Subcutaneous abdominal adipose tissue (tissue), 5 donors: ENCODE measurements around the gene VAPB.

ENCODE experiments used
- H3K27ac ChIP-seq: one replicate; pipeline ENCODE4 v1.7.0; 2013; ENCODE audit warnings: low read depth, mild to moderate bottlenecking, inconsistent platforms, low read length, moderate library complexity
- H3K27me3 ChIP-seq, 5 donors: one replicate each; pipeline ENCODE4 v1.7.0; 2013; ENCODE audit warnings: low read length in 5 of 5, inconsistent platforms in 1 of 5; ENCODE audit not compliant: control insufficient read depth in 5 of 5, insufficient read depth in 4 of 5
- H3K36me3 ChIP-seq, 5 donors: one replicate each; pipeline ENCODE4 v1.7.0; 2013; ENCODE audit warnings: low read length in 5 of 5; ENCODE audit not compliant: control insufficient read depth in 5 of 5, insufficient read depth in 5 of 5
- H3K4me1 ChIP-seq, 5 donors: one replicate each; pipeline ENCODE4 v1.7.0; 2013; ENCODE audit warnings: low read length in 5 of 5, mild to moderate bottlenecking in 3 of 5, moderate library complexity in 1 of 5; ENCODE audit not compliant: control insufficient read depth in 5 of 5, insufficient read depth in 5 of 5
- H3K4me3 ChIP-seq, 5 donors: one replicate each; pipeline ENCODE4 v1.7.0; 2013; ENCODE audit warnings: low read length in 5 of 5, low read depth in 1 of 5
- H3K9ac ChIP-seq, 5 donors: one replicate each; pipeline ENCODE4 v1.7.0; 2013; ENCODE audit warnings: low read length in 5 of 5, mild to moderate bottlenecking in 4 of 5, moderate library complexity in 3 of 5
- H3K9me3 ChIP-seq, 5 donors: one replicate each; pipeline ENCODE4 v1.7.0; 2013; ENCODE audit warnings: low read length in 5 of 5; ENCODE audit not compliant: control insufficient read depth in 5 of 5
- donor health status: healthy.
- donor health status: healthy.
- donor health status: healthy.
- donor health status: healthy.
- donor health status: healthy.

Gene VAPB, protein sequence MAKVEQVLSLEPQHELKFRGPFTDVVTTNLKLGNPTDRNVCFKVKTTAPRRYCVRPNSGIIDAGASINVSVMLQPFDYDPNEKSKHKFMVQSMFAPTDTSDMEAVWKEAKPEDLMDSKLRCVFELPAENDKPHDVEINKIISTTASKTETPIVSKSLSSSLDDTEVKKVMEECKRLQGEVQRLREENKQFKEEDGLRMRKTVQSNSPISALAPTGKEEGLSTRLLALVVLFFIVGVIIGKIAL

DNA sequence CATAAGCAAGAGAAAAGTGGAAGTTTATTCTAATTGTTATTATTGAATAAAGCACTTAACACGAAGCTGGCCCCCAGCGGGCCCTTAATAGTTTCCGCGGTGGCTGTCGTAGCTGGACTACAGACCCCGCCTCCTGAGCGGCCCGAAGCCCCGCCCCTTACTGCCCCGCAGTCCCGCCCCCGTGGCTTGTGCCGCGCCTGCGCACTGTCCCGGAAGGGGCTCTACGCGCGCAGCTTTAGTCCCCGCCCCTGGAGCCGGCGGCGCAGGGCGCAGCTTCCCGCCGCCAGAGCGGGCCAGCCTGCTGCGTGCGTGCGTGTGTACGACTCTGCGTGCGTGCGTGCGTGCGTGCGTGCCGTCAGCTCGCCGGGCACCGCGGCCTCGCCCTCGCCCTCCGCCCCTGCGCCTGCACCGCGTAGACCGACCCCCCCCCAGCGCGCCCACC is at the start of gene VAPB:
Gene VAPB, plus strand, starts transcription at position 348 of the 442 bp plus-strand sequence. CDS start 231 bp downstream, outside the sequence.
- H3K36me3 ChIP-seq: peaks cover 0 to 7% (median 0%) of the 10 kb centered on the region in 5 donors
- peak within 1 kb of the TSS; percentile 87 to 96 (median 93) for H3K9ac ChIP-seq
- no peaks in the 10 kb centered on the region for H3K27me3 ChIP-seq
- peaks cover 3 to 38% (median 22%) of the 10 kb centered on the region in 5 donors for H3K4me1 ChIP-seq
- H3K4me3 ChIP-seq: peak within 1 kb of the TSS; percentile 72 to 90 (median 86)
- peak within 1 kb of the TSS; percentile 85 for H3K27ac ChIP-seq
- peaks cover 0 to 10% (median 0%) of the 10 kb centered on the region in 5 donors for H3K9me3 ChIP-seq

DNA sequence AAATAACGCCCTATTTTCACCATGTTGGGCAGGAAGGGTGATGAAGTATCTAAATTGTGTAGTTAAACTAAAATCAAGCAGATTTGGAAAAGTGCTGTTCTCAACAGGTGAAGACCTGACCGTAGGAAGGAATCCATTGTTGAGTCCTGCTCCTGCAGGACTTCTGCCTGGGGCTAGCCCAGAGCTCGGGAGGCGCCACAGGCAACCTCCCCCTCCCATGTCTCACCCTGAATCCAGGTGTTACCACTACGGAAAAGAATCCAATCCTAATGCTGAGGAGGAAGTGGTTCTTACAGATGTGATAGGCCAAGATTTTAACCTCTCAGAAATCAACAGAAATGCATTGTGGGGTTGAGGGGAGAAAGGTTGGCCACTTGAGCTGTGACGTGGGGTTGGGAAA is 49.3 kb upstream of the VAPB start:
- H3K4me3 ChIP-seq: no peak overlapping the region
- H3K9me3 ChIP-seq: no peaks in the 10 kb centered on the region
- no peaks in the 10 kb centered on the region for H3K27me3 ChIP-seq
- H3K36me3 ChIP-seq: peaks cover 3 to 12% (median 10%) of the 10 kb centered on the region in 5 donors
- H3K27ac ChIP-seq: no peak overlapping the region
- no peak overlapping the region for H3K9ac ChIP-seq
- H3K4me1 ChIP-seq: peaks cover 0 to 8% (median 0%) of the 10 kb centered on the region in 5 donors

DNA sequence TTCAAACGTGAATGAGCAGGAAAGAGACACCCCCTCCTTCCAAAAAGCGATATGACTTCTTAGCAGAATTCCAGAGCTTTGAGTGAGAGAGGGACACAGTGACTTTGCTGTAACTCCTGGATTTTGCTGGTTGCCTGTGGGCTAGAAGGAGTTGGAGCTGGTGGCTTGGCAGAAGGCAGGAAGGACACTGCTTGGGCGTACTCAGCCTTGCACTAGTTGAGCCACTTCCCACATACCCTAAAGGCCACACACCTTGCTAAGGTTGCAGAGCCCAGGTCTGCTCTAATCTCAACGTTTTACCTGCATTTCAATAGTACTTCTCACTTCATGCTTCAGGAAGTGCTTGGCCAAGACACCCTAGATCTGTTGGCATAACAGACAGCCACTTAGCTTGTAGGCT is 48.9 kb upstream of the VAPB start:
- no peak overlapping the region for H3K27ac ChIP-seq
- H3K4me1 ChIP-seq: peaks cover 0 to 8% (median 0%) of the 10 kb centered on the region in 5 donors
- H3K27me3 ChIP-seq: no peaks in the 10 kb centered on the region
- H3K9ac ChIP-seq: no peak overlapping the region
- no peaks in the 10 kb centered on the region for H3K9me3 ChIP-seq
- no peak overlapping the region for H3K4me3 ChIP-seq
- peaks cover 4 to 16% (median 14%) of the 10 kb centered on the region in 5 donors for H3K36me3 ChIP-seq

DNA sequence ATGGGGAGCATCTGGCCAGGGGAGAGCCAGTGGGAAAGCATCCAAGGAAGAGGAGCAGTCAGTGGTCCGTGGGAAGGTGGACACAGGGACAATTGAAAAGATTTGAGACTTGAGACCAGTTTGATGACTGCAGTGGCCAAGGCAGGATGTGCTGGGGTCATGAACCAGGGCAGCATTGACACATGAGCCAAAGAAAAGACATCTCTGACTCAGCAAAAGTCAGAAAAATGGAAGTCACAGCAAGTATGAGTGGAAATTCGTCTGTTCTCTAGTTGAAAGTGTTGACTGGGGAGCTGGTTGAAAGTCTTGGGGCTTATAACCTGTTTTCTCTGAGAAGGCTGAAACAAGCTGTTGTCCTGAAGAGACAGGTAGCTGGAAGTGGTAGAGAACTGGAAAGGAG is 48.2 kb upstream of the VAPB start:
- Histone ChIP-seq H3K27ac (no peak overlapping the region), H3K4me3 (no peak overlapping the region), H3K27me3 (no peaks in the 10 kb centered on the region), H3K9ac (no peak overlapping the region), H3K9me3 (no peaks in the 10 kb centered on the region), H3K36me3 (peaks cover 9 to 23% (median 21%) of the 10 kb centered on the region in 5 donors), H3K4me1 (peaks cover 0 to 8% (median 0%) of the 10 kb centered on the region in 5 donors)

DNA sequence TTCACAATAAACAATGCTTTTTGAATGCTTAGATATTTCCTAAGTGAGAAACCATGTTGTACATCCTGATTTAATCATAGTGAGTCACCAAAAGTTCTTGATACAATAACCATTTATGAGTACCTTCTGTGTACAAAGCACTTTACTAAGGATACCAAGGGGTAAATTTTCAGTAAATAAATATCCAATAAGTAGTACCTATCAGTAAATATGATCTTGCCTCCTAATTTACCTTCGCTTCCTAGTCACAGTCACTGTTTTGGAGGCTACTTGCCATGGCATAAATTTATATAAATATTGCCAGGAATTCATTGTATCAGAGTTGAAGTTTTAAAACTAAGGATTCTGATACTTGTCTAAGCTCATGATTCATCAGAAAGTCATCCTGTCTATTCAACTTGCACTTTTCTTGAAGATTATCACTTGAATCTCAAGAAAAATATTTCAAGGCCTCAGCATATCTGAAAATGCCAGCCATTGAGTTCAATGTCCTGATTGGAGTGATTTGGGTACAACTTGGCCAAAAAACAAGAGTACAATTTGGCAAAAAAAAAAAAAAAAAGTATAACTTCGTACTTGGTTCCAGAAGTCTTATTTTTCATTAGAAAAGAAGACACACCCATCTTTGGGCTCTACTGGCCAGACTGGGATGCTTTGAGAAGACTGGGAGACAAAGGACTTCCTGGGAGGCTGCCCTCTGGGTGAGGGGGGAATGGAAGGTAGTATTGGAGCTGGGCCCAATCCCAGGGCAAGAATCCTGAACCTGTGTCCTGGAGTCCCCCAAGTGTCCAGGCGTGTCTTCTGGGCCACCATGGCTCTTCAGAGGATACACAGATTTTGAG is 46.7 kb upstream of the VAPB start:
- Histone ChIP-seq H3K36me3 (peaks cover 16 to 32% (median 29%) of the 10 kb centered on the region in 5 donors), H3K4me1 (peaks cover 0 to 8% (median 0%) of the 10 kb centered on the region in 5 donors), H3K4me3 (no peak overlapping the region), H3K27me3 (no peaks in the 10 kb centered on the region), H3K27ac (no peak overlapping the region), H3K9me3 (no peaks in the 10 kb centered on the region), H3K9ac (no peak overlapping the region)

DNA sequence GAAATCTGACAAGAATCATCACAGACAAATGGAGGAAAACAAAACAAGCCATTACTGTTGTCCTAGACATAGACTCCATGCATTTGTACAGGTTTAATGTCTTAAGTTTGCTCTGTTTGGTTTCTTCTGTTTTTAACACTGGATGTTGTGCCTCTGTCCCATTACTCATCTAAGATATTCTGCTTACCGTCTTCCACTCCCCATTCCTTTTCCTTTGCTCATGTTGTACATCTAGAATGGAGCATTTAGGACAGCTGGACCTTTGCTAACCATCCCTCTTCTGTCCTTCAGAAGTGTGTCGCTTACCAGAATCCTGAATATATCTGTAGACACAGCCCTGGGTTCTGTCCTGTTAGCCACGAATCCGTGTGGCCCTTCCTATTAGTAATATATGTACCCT is 44.3 kb upstream of the VAPB start:
- Histone ChIP-seq H3K9ac (no peak overlapping the region), H3K27me3 (no peaks in the 10 kb centered on the region), H3K4me3 (no peak overlapping the region), H3K9me3 (no peaks in the 10 kb centered on the region), H3K4me1 (peaks cover 0 to 9% (median 7%) of the 10 kb centered on the region in 5 donors), H3K36me3 (peaks cover 16 to 32% (median 29%) of the 10 kb centered on the region in 5 donors), H3K27ac (no peak overlapping the region)

DNA sequence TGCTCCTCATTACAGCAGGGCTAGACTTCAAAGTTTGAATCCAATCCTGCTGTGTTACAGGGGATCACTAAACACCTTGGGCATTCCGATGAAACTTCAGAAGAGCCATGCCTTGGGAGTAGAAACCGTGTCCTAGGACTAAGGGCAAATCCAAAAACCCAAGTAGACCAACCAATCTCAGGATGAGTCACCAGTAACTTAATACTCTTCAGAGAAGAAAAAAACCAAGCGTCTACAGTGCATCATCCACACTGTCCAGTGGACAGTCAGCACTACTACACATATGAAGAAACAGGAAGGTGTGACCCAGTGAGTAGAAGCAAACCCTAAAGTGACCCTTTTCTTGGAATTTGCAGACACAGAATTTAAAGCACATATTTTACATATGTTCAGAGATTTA is 39.5 kb upstream of the VAPB start:
- Histone ChIP-seq H3K4me3 (no peak overlapping the region), H3K27me3 (no peaks in the 10 kb centered on the region), H3K9ac (no peak overlapping the region), H3K27ac (no peak overlapping the region), H3K36me3 (peaks cover 18 to 37% (median 28%) of the 10 kb centered on the region in 5 donors), H3K9me3 (no peaks in the 10 kb centered on the region), H3K4me1 (peaks cover 0 to 9% (median 0%) of the 10 kb centered on the region in 5 donors)

DNA sequence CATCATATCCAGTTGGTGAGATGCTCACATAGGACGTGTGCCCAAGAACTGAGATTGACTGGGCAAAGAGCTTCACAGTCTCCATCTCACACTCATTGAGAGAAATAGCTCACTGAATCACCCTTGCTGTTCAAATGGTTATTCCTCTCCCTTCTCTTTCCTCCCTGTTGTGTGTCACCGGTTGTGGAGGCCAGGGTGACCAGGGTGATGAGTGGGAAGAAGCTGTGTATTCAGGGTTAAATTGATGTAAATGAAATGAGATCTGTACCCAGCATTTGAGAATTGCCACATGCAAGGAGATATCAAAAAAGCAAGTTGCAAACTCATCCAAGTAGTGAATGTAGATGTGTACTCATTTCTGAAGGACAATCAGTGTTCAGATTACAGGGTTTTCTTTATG is 36.6 kb upstream of the VAPB start:
- H3K4me3 ChIP-seq: no peak overlapping the region
- H3K27me3 ChIP-seq: no peaks in the 10 kb centered on the region
- peaks cover 18 to 39% (median 36%) of the 10 kb centered on the region in 5 donors for H3K36me3 ChIP-seq
- no peak overlapping the region for H3K9ac ChIP-seq
- no peak overlapping the region for H3K27ac ChIP-seq
- peaks cover 0 to 9% (median 0%) of the 10 kb centered on the region in 5 donors for H3K4me1 ChIP-seq
- no peaks in the 10 kb centered on the region for H3K9me3 ChIP-seq

DNA sequence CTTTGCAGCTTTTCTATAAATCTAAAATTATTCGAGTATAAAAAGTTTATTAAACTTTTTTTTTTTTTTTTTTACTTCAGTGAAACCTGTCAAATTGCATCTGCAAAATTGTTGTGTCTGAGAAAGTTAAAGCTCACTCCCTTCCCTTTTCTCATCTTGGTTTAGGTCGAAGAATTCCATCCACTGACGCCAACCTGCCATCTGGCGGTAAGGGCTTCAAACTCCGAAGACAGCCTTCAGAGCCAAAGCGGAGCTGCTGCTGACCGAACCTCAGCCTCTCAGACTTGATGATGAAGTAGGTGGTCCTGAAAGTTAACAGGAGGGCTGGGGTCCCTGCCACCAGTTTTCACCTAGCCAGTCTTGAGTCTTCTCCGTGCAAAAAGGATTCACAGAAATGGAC is 29.6 kb upstream of the VAPB start:
- Histone ChIP-seq H3K36me3 (peaks cover 36 to 63% (median 43%) of the 10 kb centered on the region in 5 donors), H3K4me1 (peaks cover 0 to 8% (median 4%) of the 10 kb centered on the region in 5 donors), H3K9ac (no peak overlapping the region), H3K9me3 (no peaks in the 10 kb centered on the region), H3K27ac (no peak overlapping the region), H3K4me3 (no peak overlapping the region), H3K27me3 (no peaks in the 10 kb centered on the region)

DNA sequence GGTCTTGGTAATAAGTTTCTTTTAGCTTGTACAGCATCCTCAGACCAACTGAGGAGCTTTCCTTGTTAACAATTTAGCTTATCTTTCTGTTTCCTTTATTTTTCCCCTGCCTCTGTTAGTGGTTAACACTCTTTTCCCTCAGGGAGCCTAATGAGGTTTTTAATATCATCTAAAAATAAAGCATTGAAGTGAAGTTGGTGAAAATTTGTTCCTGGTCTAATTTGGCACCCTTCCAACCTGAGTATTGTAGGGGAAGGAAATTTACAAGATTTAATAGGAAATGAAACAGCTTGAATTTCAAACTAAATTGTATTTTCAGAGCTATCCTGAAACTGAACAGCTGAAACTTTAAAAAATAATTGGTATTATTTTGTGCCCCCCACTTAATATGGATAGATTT is 28.1 kb upstream of the VAPB start:
- Histone ChIP-seq H3K4me1 (peaks cover 0 to 8% (median 4%) of the 10 kb centered on the region in 5 donors), H3K36me3 (peaks cover 22 to 53% (median 35%) of the 10 kb centered on the region in 5 donors), H3K27ac (no peak overlapping the region), H3K4me3 (no peak overlapping the region), H3K27me3 (no peaks in the 10 kb centered on the region), H3K9me3 (no peaks in the 10 kb centered on the region), H3K9ac (no peak overlapping the region)
